ENCODE measurements around the gene CLCA4. TPM values are rescaled to one million over a fixed set of nuclear protein-coding genes. Genes with fewer than 3 reads are reported as not detected.
"Not testable (repeated sequence)": the region's sequence is repeated elsewhere in the genome, so short reads cannot be mapped to it uniquely, and the experiment has no call there.

The CLCA4 gene, protein sequence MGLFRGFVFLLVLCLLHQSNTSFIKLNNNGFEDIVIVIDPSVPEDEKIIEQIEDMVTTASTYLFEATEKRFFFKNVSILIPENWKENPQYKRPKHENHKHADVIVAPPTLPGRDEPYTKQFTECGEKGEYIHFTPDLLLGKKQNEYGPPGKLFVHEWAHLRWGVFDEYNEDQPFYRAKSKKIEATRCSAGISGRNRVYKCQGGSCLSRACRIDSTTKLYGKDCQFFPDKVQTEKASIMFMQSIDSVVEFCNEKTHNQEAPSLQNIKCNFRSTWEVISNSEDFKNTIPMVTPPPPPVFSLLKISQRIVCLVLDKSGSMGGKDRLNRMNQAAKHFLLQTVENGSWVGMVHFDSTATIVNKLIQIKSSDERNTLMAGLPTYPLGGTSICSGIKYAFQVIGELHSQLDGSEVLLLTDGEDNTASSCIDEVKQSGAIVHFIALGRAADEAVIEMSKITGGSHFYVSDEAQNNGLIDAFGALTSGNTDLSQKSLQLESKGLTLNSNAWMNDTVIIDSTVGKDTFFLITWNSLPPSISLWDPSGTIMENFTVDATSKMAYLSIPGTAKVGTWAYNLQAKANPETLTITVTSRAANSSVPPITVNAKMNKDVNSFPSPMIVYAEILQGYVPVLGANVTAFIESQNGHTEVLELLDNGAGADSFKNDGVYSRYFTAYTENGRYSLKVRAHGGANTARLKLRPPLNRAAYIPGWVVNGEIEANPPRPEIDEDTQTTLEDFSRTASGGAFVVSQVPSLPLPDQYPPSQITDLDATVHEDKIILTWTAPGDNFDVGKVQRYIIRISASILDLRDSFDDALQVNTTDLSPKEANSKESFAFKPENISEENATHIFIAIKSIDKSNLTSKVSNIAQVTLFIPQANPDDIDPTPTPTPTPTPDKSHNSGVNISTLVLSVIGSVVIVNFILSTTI
- not detected for total RNA-seq

DNA sequence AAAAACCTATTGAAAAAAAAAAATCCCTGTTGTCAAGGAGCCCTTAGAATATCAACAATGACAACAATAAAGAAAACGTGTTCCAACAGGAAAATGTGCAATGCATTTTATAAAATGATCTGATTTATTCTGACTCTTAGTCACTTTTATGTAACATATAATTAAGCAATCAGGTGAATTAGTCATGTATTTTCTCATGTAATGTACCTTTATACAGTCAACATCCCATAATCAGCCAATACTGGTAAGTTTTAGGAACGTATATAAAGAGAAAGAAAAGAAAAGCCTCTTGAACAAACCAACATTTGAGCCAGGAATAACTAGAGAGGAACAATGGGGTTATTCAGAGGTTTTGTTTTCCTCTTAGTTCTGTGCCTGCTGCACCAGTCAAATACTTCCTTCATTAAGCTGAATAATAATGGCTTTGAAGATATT lies at the start of gene CLCA4:
CLCA4 (plus strand) TSS at position 292 of the 435 bp plus-strand sequence; CDS start at position 334, 42 bp downstream.
- H3K4me1 ChIP-seq (ENCODE audit: control insufficient read depth in 1 of 2, low read depth in 2 of 2) = no peaks in the 10 kb centered on the region
- DNase-seq (ENCODE audit: low spot score) (no peak), ATAC-seq (ENCODE audit: insufficient number of reproducible peaks, low FRiP score, low read depth) (no peak)
- TF ChIP-seq, protein P1, sequence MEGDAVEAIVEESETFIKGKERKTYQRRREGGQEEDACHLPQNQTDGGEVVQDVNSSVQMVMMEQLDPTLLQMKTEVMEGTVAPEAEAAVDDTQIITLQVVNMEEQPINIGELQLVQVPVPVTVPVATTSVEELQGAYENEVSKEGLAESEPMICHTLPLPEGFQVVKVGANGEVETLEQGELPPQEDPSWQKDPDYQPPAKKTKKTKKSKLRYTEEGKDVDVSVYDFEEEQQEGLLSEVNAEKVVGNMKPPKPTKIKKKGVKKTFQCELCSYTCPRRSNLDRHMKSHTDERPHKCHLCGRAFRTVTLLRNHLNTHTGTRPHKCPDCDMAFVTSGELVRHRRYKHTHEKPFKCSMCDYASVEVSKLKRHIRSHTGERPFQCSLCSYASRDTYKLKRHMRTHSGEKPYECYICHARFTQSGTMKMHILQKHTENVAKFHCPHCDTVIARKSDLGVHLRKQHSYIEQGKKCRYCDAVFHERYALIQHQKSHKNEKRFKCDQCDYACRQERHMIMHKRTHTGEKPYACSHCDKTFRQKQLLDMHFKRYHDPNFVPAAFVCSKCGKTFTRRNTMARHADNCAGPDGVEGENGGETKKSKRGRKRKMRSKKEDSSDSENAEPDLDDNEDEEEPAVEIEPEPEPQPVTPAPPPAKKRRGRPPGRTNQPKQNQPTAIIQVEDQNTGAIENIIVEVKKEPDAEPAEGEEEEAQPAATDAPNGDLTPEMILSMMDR (IDR thresholded peaks at IDR 0.05) = no peak
- no peaks in the 10 kb centered on the region for H3K36me3 ChIP-seq
- H3K4me3 ChIP-seq = no peak within 1 kb of the TSS
- no peaks in the 10 kb centered on the region for H3K27me3 ChIP-seq (replicated peaks; ENCODE audit: insufficient read depth)
- no peaks in the 10 kb centered on the region for H3K9me3 ChIP-seq
- no peak within 1 kb of the TSS for H3K27ac ChIP-seq

DNA sequence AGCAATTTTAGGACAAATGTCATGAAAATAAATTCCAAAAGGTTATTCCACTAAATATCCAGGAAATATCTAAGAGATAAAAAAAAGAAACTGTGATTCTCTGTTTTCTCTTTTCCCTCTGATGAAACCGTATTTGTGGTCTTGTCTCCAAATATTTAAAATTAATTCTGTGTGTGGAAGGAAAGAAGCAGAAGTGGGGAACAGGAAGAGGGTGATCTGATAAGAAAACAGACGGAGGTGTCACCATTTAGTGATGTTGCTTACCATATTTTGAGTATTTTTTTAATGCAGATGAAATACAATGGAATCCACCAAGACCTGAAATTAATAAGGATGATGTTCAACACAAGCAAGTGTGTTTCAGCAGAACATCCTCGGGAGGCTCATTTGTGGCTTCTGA lies 48.6 kb upstream of the CLCA4 start:
- H3K9me3 ChIP-seq = no peaks in the 10 kb centered on the region
- ATAC-seq (ENCODE audit: insufficient number of reproducible peaks, low FRiP score, low read depth) (no peak), DNase-seq (ENCODE audit: low spot score) (no peak)
- H3K27me3 ChIP-seq (replicated peaks; ENCODE audit: insufficient read depth) = no peaks in the 10 kb centered on the region
- no peak overlapping the region for H3K4me3 ChIP-seq
- no peak overlapping the region for H3K27ac ChIP-seq
- H3K36me3 ChIP-seq = no peaks in the 10 kb centered on the region
- TF ChIP-seq, protein P1 (IDR thresholded peaks at IDR 0.05) = no peak
- H3K4me1 ChIP-seq (ENCODE audit: control insufficient read depth in 1 of 2, low read depth in 2 of 2) = peaks cover 7 to 8% of the 10 kb centered on the region in 2 donors

DNA sequence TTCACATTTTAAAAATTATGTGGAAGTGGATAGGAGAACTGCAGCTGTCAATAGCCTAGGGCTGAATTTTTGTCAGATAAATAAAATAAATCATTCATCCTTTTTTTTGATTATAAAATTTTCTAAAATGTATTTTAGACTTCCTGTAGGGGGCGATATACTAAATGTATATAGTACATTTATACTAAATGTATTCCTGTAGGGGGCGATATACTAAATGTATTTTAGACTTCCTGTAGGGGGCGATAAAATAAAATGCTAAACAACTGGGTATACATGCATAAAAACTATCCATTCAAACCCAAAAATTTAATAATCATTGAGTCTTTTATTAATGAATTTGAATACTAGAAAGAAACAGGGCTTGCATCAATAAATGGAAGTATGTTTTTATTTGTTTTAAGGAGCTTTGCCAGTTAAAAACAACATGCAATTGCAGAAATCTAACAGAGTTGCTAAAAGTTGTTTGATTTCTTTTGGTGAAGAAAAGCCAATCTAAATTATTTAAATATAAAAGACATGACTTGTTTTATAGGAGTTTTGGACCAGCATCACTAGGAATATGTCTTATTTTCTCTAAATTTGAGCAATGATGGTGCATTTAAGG lies 46.8 kb upstream of the CLCA4 start:
- no peak overlapping the region for H3K4me3 ChIP-seq
- H3K4me1 ChIP-seq (ENCODE audit: control insufficient read depth in 1 of 2, low read depth in 2 of 2) = peaks cover 7 to 10% of the 10 kb centered on the region in 2 donors
- H3K27ac ChIP-seq = no peak overlapping the region
- TF ChIP-seq, protein P1 (IDR thresholded peaks at IDR 0.05) = peak; percentile 67
- DNase-seq (ENCODE audit: low spot score) = no peak
- no peaks in the 10 kb centered on the region for H3K9me3 ChIP-seq
- no peaks in the 10 kb centered on the region for H3K36me3 ChIP-seq
- no peaks in the 10 kb centered on the region for H3K27me3 ChIP-seq (replicated peaks; ENCODE audit: insufficient read depth)
- ATAC-seq (ENCODE audit: insufficient number of reproducible peaks, low FRiP score, low read depth) = no peak

DNA sequence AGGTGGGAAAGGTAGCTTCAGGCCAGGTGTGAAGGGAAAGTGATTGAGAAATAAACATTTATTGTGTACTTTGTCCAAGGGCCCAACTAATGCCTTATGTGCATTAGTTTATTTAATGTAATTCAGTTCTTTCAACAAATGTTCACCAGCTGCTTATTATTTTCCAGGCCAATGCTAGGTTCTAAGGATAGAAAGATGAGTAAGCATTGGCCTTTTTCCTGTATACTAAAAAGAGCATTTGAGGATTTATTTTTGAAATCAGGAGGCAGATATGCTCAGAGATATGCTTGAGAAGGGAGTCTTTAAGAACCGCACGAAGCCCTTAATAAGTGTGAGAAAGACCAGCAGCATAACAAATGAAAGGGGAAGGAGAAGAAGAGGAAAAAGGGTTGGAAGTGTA lies 46.2 kb upstream of the CLCA4 start:
- TF ChIP-seq, protein P1 (IDR thresholded peaks at IDR 0.05) = no peak
- no peak overlapping the region for H3K27ac ChIP-seq
- H3K9me3 ChIP-seq = no peaks in the 10 kb centered on the region
- no peak for ATAC-seq (ENCODE audit: insufficient number of reproducible peaks, low FRiP score, low read depth)
- H3K4me3 ChIP-seq = no peak overlapping the region
- H3K36me3 ChIP-seq = no peaks in the 10 kb centered on the region
- H3K4me1 ChIP-seq (ENCODE audit: control insufficient read depth in 1 of 2, low read depth in 2 of 2) = peaks cover 7 to 10% of the 10 kb centered on the region in 2 donors
- no peaks in the 10 kb centered on the region for H3K27me3 ChIP-seq (replicated peaks; ENCODE audit: insufficient read depth)
- no peak for DNase-seq (ENCODE audit: low spot score)

DNA sequence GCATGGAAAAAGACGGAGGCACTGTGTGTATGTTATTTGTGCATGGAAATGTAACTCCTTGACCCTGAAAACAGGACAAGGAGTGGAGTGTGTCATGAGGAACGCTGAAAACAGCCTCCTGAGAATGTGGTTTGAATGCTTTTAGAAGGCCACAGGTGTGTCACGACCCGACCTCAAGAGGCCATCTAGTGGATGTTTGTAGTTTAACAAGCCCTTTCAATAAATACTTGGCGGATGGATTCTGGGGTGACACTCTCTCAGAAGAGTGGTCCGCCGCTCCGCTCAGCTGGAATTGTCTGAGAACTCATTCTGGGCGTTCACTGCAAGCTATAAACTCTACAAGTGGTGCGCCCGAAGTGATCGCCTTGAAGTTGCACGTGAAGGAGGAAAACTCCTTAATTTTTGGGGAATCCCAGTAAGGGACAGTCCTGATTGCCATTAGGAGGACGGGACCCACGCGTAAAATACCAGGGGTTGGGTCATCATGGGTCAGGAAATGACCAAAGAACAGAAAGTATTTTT lies 44.7 kb upstream of the CLCA4 start:
- H3K4me1 ChIP-seq (ENCODE audit: control insufficient read depth in 1 of 2, low read depth in 2 of 2); H3K9me3 ChIP-seq; H3K36me3 ChIP-seq; ATAC-seq (ENCODE audit: insufficient number of reproducible peaks, low FRiP score, low read depth); DNase-seq (ENCODE audit: low spot score); H3K27me3 ChIP-seq (replicated peaks; ENCODE audit: insufficient read depth); H3K27ac ChIP-seq: not testable (repeated sequence)
- H3K4me3 ChIP-seq = peak overlapping the region; percentile 66
